Fibroblast of lung (primary cell): ENCODE data around the gene PHC2. TPM values are rescaled to one million over a fixed set of nuclear protein-coding genes. Genes with fewer than 3 reads are reported as not detected.
A peak's percentile ranks its signal among the peaks of the same experiment; 100 is the strongest.

ENCODE experiments used
- DNase-seq, 2 donors: peaks; one replicate each; pipeline versions ENCODE4 v3.0.0 to v3.0.0-alpha.2; 2010; ENCODE audit warnings: low read depth in 2 of 2
- H2AFZ ChIP-seq: 2 replicates; pipeline ENCODE4 v1.5.1; 2012; ENCODE audit warnings: low read length, control low read depth, inconsistent platforms
- H3K27ac ChIP-seq: 2 replicates; pipeline ENCODE4 v1.5.1; 2011; ENCODE audit warnings: low read length, control low read depth; ENCODE audit not compliant: insufficient read depth
- H3K27me3 ChIP-seq: 2 replicates; pipeline ENCODE4 v1.5.1; 2011; ENCODE audit warnings: mild to moderate bottlenecking, low read length; ENCODE audit not compliant: control insufficient read depth, insufficient read depth
- H3K36me3 ChIP-seq: 2 replicates; pipeline ENCODE4 v1.5.1; 2011; ENCODE audit warnings: low read length; ENCODE audit not compliant: control insufficient read depth, insufficient read depth
- H3K4me1 ChIP-seq: 2 replicates; pipeline ENCODE4 v1.5.1; 2011; ENCODE audit warnings: low read length; ENCODE audit not compliant: control insufficient read depth, insufficient read depth; ENCODE audit errors: extremely low read depth
- H3K4me2 ChIP-seq: 2 replicates; pipeline ENCODE4 v1.5.1; 2011; ENCODE audit warnings: low read length, control low read depth; ENCODE audit not compliant: insufficient read depth; ENCODE audit errors: extremely low read depth
- H3K4me3 ChIP-seq, 4 experiments: fragments of 200-600 bp in 1 of 4; sonication (generic) in 1 of 4; replicated peaks in 1 of 4; 2 replicates each; pipeline ENCODE4 v1.5.1; 2011 to 2016; ENCODE audit warnings: low read length in 4 of 4, low read depth in 3 of 4, mild to moderate bottlenecking in 3 of 4, control low read depth in 2 of 4, inconsistent platforms in 1 of 4, mixed read lengths in 1 of 4; ENCODE audit not compliant: insufficient read depth in 1 of 4; ENCODE audit errors: control extremely low read depth in 1 of 4
- H3K79me2 ChIP-seq: 2 replicates; pipeline ENCODE4 v1.5.1; 2012; ENCODE audit warnings: mild to moderate bottlenecking, low read length, inconsistent platforms; ENCODE audit not compliant: control insufficient read depth, insufficient read depth
- H3K9ac ChIP-seq: 2 replicates; pipeline ENCODE4 v1.5.1; 2011; ENCODE audit warnings: mild to moderate bottlenecking, low read length, control low read depth; ENCODE audit not compliant: insufficient read depth
- H3K9me3 ChIP-seq: 2 replicates; pipeline ENCODE4 v1.5.1; 2012; ENCODE audit warnings: low read depth, low read length; ENCODE audit not compliant: control insufficient read depth, insufficient read depth
- H4K20me1 ChIP-seq: 2 replicates; pipeline ENCODE4 v1.5.1; 2011; ENCODE audit warnings: low read length; ENCODE audit not compliant: control insufficient read depth, insufficient read depth; ENCODE audit errors: extremely low read depth
- EZH2 ChIP-seq: IDR thresholded peaks from 2 replicates; pipeline ENCODE4 v1.5.1; 2012; ENCODE audit warnings: low read length, control low read depth, mild to moderate bottlenecking; ENCODE audit errors: missing control alignments
- polyA plus RNA-seq, 2 donors: library from polyadenylated mRNA; depleted of rRNA in 1 of 2; stranded (reverse) in 1 of 2; unstranded in 1 of 2; fragments of >200 nt; gene quantifications; 2 replicates each; pipeline ENCODE4 v1.2.1, GENCODE V29; 2011 to 2012; ENCODE audit warnings: missing spikeins in 1 of 2
- total RNA-seq: library from RNA; depleted of rRNA; stranded (reverse); fragments of >200 nt; gene quantifications from 2 replicates; pipeline ENCODE4 v1.2.1, GENCODE V29; 2014
- TF ChIP-seq, protein P1 (sequence below), 2 donors: IDR thresholded peaks in 1 of 2; conservative IDR thresholded peaks in 1 of 2; 1 replicate in 1 of 2; 2 replicates in 1 of 2; pipeline ENCODE4 v1.5.1; 2011 to 2012; ENCODE audit warnings: low read length in 2 of 2, control low read depth in 1 of 2, inconsistent platforms in 1 of 2, low read depth in 1 of 2, mild to moderate bottlenecking in 1 of 2

PHC2 gene
- total and polyA plus RNA-seq, 2 donors (not counting 1 experiment from before 2014, with no cell fraction given) = 62.6 to 75.8 TPM

GRCh38 chr1:33339413-33339812 is 91.5 kb downstream of the PHC2 start:
- Histone ChIP-seq H2AFZ (no peak overlapping the region), H3K9me3 (no peaks in the 10 kb centered on the region), H3K79me2 (peaks cover 99% of the 10 kb centered on the region), H3K27me3 (no peaks in the 10 kb centered on the region), H4K20me1 (peaks cover 2% of the 10 kb centered on the region), H3K4me3 (peak overlapping the region in 1 of 4 experiments; percentile 29), H3K4me1 (peaks cover 71% of the 10 kb centered on the region), H3K36me3 (peaks cover 5% of the 10 kb centered on the region), H3K4me2 (peak overlapping the region; percentile 72), H3K27ac (peak overlapping the region; percentile 78), H3K9ac (peak overlapping the region; percentile 9)
- DNase-seq = no peak
- TF ChIP-seq EZH2 = no peak
- TF ChIP-seq, protein P1, sequence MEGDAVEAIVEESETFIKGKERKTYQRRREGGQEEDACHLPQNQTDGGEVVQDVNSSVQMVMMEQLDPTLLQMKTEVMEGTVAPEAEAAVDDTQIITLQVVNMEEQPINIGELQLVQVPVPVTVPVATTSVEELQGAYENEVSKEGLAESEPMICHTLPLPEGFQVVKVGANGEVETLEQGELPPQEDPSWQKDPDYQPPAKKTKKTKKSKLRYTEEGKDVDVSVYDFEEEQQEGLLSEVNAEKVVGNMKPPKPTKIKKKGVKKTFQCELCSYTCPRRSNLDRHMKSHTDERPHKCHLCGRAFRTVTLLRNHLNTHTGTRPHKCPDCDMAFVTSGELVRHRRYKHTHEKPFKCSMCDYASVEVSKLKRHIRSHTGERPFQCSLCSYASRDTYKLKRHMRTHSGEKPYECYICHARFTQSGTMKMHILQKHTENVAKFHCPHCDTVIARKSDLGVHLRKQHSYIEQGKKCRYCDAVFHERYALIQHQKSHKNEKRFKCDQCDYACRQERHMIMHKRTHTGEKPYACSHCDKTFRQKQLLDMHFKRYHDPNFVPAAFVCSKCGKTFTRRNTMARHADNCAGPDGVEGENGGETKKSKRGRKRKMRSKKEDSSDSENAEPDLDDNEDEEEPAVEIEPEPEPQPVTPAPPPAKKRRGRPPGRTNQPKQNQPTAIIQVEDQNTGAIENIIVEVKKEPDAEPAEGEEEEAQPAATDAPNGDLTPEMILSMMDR (conservative IDR thresholded peaks at IDR 0.05 in 1 of 2, IDR thresholded peaks at IDR 0.05 in 1 of 2; ENCODE audit: low read depth in 1 of 2, low read length in 2 of 2) = peak in 1 of 2 donors; percentile 30

DNA sequence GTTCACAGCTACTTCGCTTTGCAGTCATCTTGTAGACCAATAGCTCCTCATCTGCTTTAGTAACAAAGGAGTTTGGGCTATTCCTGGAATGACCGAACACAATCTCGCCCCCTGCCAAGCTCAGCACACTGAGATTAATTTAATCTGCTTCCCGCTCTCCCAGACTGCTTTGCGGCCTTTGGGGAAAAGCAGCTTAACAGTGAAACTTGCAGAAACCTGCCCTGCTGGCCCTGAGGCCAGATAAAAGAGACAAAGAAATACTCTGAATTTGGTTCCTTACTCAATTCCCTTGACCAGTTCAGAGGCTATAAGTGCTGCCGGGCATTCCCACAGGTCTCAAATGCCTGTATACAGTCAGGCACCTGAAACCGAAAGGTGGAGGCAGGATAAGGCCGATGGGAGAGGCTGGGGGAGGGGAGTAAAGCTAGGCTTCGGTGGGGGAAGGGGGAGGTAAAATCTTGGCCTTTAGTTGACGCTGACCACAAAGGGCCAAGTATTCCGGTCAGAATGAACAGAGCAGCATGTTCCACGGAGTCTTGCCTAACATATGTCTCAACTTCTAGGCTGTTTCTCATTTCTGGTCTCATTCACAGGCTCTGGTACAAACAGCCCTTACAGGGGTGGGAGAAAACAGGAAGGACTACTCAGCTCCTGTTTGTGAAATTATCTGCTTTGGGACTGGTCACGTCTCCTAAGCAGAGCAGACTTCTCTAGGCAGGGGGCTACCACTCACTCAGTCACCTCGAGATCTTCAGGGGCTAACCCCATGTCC is 92.3 kb downstream of the PHC2 start:
- TF ChIP-seq, protein P1 (conservative IDR thresholded peaks at IDR 0.05 in 1 of 2, IDR thresholded peaks at IDR 0.05 in 1 of 2; ENCODE audit: low read depth in 1 of 2, low read length in 2 of 2) = no peak
- no peak for TF ChIP-seq EZH2
- Histone ChIP-seq H3K36me3 (peaks cover 8% of the 10 kb centered on the region), H3K9ac (peak overlapping the region; percentile 30), H3K9me3 (no peaks in the 10 kb centered on the region), H3K4me3 (peak overlapping the region in 2 of 4 experiments; percentile 7 to 29), H3K27ac (peak overlapping the region; percentile 78), H4K20me1 (peaks cover 2% of the 10 kb centered on the region), H3K79me2 (peaks cover 99% of the 10 kb centered on the region), H3K4me2 (peak overlapping the region; percentile 72), H2AFZ (no peak overlapping the region), H3K4me1 (peaks cover 70% of the 10 kb centered on the region), H3K27me3 (no peaks in the 10 kb centered on the region)
- DNase-seq = peak; percentile 74 to 96

- Histone ChIP-seq H3K4me1 (peaks cover 73% of the 10 kb centered on the region), H3K4me2 (peak overlapping the region; percentile 28), H3K9ac (peak overlapping the region; percentile 30), H3K4me3 (peak overlapping the region in 2 of 4 experiments; percentile 9 to 25), H3K79me2 (peaks cover 99% of the 10 kb centered on the region), H4K20me1 (peaks cover 2% of the 10 kb centered on the region), H3K27me3 (no peaks in the 10 kb centered on the region), H3K9me3 (no peaks in the 10 kb centered on the region), H3K36me3 (peaks cover 11% of the 10 kb centered on the region), H2AFZ (no peak overlapping the region), H3K27ac (peak overlapping the region; percentile 78)
- peak; percentile 75 to 76 for DNase-seq
- TF ChIP-seq EZH2 = no peak
- TF ChIP-seq, protein P1 (conservative IDR thresholded peaks at IDR 0.05 in 1 of 2, IDR thresholded peaks at IDR 0.05 in 1 of 2; ENCODE audit: low read depth in 1 of 2, low read length in 2 of 2) = no peak
Observed at GRCh38 chr1:33338048-33338439, 92.9 kb downstream of the PHC2 start.
